Tibial nerve (tissue), 4 donors: ENCODE results near the gene MEGF6. TPM values are rescaled to one million over a fixed set of nuclear protein-coding genes. Genes with fewer than 3 reads are reported as not detected.
A peak's percentile ranks its signal among the peaks of the same experiment; 100 is the strongest.

ENCODE experiments used
- DNase-seq, 2 donors: peaks; one replicate each; pipeline ENCODE4 v3.0.0-alpha.2; 2019; ENCODE audit warnings: low spot score in 2 of 2
- H3K27ac ChIP-seq, 4 donors: fragments of 200-600 bp; sonication (generic) in 3 of 4; one replicate each; pipeline ENCODE4 v1.5.1; 2017 to 2019; ENCODE audit warnings: mild to moderate bottlenecking in 1 of 4
- H3K27me3 ChIP-seq, 2 donors: fragments of 200-600 bp; sonication (generic) in 1 of 2; one replicate each; pipeline versions ENCODE4 v1.5.1 to v1.6.0; 2017 to 2019
- H3K36me3 ChIP-seq, 3 donors: fragments of 200-600 bp; sonication (generic); one replicate each; pipeline ENCODE4 v1.5.1; 2018 to 2019
- H3K4me1 ChIP-seq, 4 donors: fragments of 200-600 bp; sonication (generic) in 3 of 4; one replicate each; pipeline ENCODE4 v1.5.1; 2017 to 2019
- H3K4me3 ChIP-seq, 4 donors: fragments of 200-600 bp; sonication (generic) in 3 of 4; one replicate each; pipeline ENCODE4 v1.5.1; 2017 to 2019; ENCODE audit warnings: mild to moderate bottlenecking in 1 of 4, moderate library complexity in 1 of 4
- H3K9me3 ChIP-seq, 4 donors: fragments of 200-600 bp; sonication (generic) in 3 of 4; one replicate each; pipeline ENCODE4 v1.5.1; 2017 to 2019
- EP300 ChIP-seq, 2 donors: sonication (generic); formaldehyde crosslinking; IDR thresholded peaks; one replicate each; pipeline ENCODE4 v1.6.1; 2017; ENCODE audit warnings: antibody characterized with exemption in 2 of 2, mild to moderate bottlenecking in 1 of 2
- POLR2A ChIP-seq, 2 donors: fragments of 450-650 bp; IDR thresholded peaks; one replicate each; pipeline ENCODE4 v1.6.1; 2017; ENCODE audit warnings: antibody characterized with exemption in 2 of 2, mild to moderate bottlenecking in 2 of 2, moderate library complexity in 2 of 2
- WGBS, 2 donors: methylation state at CpG; one replicate each; pipeline ENCODE4 v1.1.5; 2018; 5-methylcytosine and 5-hydroxymethylcytosine counted together
- total RNA-seq, 4 donors: library from RNA; depleted of rRNA; stranded (reverse); fragments of >200 nt; gene quantifications; one replicate each; pipeline ENCODE4 v1.1.0, GENCODE V29; 2016
- TF ChIP-seq, protein P1 (sequence below), 5 experiments: fragments of 200-600 bp in 3 of 5; fragments of 450-650 bp in 2 of 5; sonication (generic) in 3 of 5; IDR thresholded peaks; one replicate each; pipeline ENCODE4 v1.5.1; 2016 to 2019; ENCODE audit warnings: antibody characterized with exemption in 5 of 5, mild to moderate bottlenecking in 3 of 5, moderate library complexity in 2 of 5

MEGF6 gene
- total RNA-seq, 4 donors from 2014 or later, result 25.3 to 63.3 (median 42.8) TPM

DNA sequence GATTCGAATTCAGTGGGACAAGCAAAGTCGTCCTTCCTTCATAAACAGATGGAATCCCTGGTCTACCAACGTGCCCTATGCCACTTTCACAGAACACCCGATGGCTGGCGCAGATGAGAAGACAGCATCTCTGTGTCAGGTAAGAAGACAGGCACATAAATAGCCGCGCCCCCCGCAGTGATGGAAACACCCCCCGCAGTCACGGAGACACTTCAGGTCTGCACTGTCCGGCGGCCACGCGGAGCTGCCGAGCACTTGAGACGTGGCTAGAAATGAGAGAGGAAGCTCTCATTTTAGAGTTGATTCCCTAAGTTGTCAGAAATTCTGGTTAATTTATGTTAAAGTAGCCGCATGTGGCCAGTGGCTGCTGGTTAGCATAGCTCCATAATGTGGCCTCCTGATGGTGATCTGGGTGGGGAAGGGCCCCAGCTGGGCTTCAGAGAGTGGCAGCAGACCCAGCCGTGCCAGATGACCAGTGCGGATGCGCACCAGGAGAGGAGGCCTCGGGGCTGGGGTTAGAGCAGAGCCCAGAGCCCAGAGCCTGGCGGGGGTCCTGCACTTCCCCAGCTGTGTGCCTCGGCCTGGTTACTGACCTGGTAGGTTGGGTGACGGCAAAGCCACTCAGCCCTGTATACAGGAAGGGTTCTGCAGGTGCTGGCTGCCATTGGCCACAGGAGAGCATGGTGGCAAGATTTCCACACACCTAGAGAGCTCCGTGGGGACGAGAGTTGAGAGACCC, 16.4 kb upstream of the MEGF6 start:
- 92 to 95% methylated on average over 26 of the region's 26 CpGs for WGBS, 2 donors
- no peak for TF ChIP-seq POLR2A (IDR thresholded peaks at IDR 0.05)
- no peak for TF ChIP-seq EP300 (IDR thresholded peaks at IDR 0.05)
- TF ChIP-seq, protein P1, sequence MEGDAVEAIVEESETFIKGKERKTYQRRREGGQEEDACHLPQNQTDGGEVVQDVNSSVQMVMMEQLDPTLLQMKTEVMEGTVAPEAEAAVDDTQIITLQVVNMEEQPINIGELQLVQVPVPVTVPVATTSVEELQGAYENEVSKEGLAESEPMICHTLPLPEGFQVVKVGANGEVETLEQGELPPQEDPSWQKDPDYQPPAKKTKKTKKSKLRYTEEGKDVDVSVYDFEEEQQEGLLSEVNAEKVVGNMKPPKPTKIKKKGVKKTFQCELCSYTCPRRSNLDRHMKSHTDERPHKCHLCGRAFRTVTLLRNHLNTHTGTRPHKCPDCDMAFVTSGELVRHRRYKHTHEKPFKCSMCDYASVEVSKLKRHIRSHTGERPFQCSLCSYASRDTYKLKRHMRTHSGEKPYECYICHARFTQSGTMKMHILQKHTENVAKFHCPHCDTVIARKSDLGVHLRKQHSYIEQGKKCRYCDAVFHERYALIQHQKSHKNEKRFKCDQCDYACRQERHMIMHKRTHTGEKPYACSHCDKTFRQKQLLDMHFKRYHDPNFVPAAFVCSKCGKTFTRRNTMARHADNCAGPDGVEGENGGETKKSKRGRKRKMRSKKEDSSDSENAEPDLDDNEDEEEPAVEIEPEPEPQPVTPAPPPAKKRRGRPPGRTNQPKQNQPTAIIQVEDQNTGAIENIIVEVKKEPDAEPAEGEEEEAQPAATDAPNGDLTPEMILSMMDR (IDR thresholded peaks at IDR 0.05), result no peak
- peaks cover 0 to 30% (median 18%) of the 10 kb centered on the region in 4 donors for H3K4me1 ChIP-seq
- no peak overlapping the region for H3K27ac ChIP-seq
- no peaks in the 10 kb centered on the region for H3K27me3 ChIP-seq
- no peak for DNase-seq
- peaks cover 2 to 62% (median 25%) of the 10 kb centered on the region in 3 donors for H3K36me3 ChIP-seq
- no peaks in the 10 kb centered on the region for H3K9me3 ChIP-seq
- no peak overlapping the region for H3K4me3 ChIP-seq

DNA sequence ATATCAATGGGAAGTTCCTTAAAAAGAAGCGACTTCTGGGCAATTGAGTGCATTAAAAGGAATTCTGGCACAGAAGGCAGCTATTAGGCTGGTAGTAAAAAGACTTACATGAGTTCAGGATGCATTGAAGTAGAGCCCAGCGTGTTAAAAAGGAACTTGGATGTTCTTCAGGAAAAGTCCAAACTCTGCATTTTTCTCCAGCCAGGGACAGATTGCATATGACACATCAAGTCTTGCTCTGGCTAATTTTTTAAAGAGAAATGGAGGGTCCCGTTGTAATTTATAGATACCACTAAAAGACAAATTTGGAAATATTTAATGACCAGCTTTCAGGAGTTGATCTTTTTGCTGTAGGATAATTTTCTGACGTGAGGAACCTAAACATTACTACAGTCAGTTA, 14.7 kb upstream of the MEGF6 start:
- 76 to 77% methylated on average over 4 of the region's 4 CpGs for WGBS, 2 donors
- Histone ChIP-seq H3K4me3 (peak overlapping the region in 1 of 4 donors; percentile 81), H3K27ac (peak overlapping the region in 3 of 4 donors; percentile 57 to 91 (median 88))

DNA sequence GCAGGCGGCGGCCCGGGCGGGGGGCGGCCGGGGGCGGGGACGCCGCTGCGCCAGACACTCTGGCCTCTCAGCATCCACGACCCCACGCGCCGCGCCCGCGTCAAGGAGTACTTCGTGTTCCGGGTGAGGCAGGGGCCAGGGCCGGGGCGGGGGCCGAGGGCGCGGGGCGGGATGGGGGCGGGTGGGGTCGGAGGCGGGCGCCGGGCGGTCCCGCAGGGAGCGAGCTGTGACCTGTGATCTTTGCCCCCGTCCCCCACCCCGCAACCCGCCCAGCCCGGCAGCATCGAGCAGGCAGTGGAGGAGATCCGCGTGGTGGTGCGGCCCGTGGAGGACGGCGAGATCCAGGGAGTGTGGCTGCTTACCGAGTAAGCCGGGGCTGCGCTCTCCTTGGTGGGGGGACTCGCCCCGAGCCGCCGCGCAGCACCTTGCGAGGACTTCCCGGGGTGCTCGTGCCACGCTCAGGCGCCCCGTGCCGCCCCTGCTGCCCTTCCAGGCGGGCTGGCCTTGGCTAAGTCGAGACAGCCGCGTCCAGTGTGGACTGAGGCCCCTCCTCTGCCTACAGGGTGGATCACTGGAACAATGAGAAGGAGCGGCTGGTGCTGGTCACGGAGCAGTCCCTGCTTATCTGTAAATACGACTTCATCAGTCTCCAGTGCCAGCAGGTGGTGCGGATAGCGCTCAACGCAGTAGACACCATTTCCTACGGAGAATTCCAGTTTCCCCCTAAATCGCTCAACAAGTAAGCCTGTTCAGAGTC, 14.0 kb upstream of the MEGF6 start:
- no peaks in the 10 kb centered on the region for H3K27me3 ChIP-seq
- H3K9me3 ChIP-seq, result no peaks in the 10 kb centered on the region
- peaks cover 2 to 38% (median 22%) of the 10 kb centered on the region in 3 donors for H3K36me3 ChIP-seq
- peak overlapping the region; percentile 57 to 91 (median 83) for H3K27ac ChIP-seq
- TF ChIP-seq, protein P1 (IDR thresholded peaks at IDR 0.05), result no peak
- TF ChIP-seq EP300 (IDR thresholded peaks at IDR 0.05), result no peak
- TF ChIP-seq POLR2A (IDR thresholded peaks at IDR 0.05), result no peak
- peaks cover 0 to 42% (median 22%) of the 10 kb centered on the region in 4 donors for H3K4me1 ChIP-seq
- H3K4me3 ChIP-seq, result peak overlapping the region; percentile 58 to 94 (median 85)
- no peak for DNase-seq
- 8% methylated on average over 23 to 28 of the region's 71 CpGs for WGBS, 2 donors

More for the DNA sequence above, 14.7 kb upstream of the MEGF6 start:
- no peak for TF ChIP-seq EP300 (IDR thresholded peaks at IDR 0.05)
- no peak for TF ChIP-seq POLR2A (IDR thresholded peaks at IDR 0.05)
- TF ChIP-seq, protein P1 (IDR thresholded peaks at IDR 0.05), result no peak
- no peaks in the 10 kb centered on the region for H3K27me3 ChIP-seq
- peaks cover 0 to 38% (median 20%) of the 10 kb centered on the region in 4 donors for H3K4me1 ChIP-seq
- H3K9me3 ChIP-seq, result no peaks in the 10 kb centered on the region
- no peak for DNase-seq
- H3K36me3 ChIP-seq, result peaks cover 2 to 45% (median 22%) of the 10 kb centered on the region in 3 donors

- WGBS, 2 donors, result 0 to 1% methylated on average over 31 to 84 of the region's 108 CpGs
Measured at GRCh38 chr1:3624200-3625136, 13.2 kb upstream of the MEGF6 start, which contains the start of gene TPRG1L. Gene TPRG1L, plus strand, starts transcription at chr1:3625015. Its CDS starts 58 bp downstream, at chr1:3625073.

More at GRCh38 chr1:3624200-3625136, 13.2 kb upstream of the MEGF6 start, which contains the start of gene TPRG1L:
- Histone ChIP-seq H3K4me1 (peaks cover 0 to 42% (median 22%) of the 10 kb centered on the region in 4 donors), H3K4me3 (peak within 1 kb of the TSS; percentile 71 to 94 (median 85)), H3K36me3 (peaks cover 2 to 29% (median 16%) of the 10 kb centered on the region in 3 donors), H3K27me3 (no peaks in the 10 kb centered on the region), H3K27ac (peak within 1 kb of the TSS; percentile 57 to 91 (median 83)), H3K9me3 (no peaks in the 10 kb centered on the region)
- DNase-seq, result peak; percentile 98
- TF ChIP-seq EP300 (IDR thresholded peaks at IDR 0.05) (peak; percentile 83 to 86), POLR2A (IDR thresholded peaks at IDR 0.05) (peak; percentile 52 to 70)
- TF ChIP-seq, protein P1 (IDR thresholded peaks at IDR 0.05), result peak in 1 of 5 experiments; percentile 30
